ENCODE measurements around the gene DNAAF3.

DNAAF3 gene

GRCh38 chr19:55158848-55159749, 7.3 kb downstream of the DNAAF3 start:
- no peak for TF ChIP-seq RAD21 (IDR thresholded peaks at IDR 0.05; ENCODE audit: low read depth)
- TF ChIP-seq EP300 (IDR thresholded peaks at IDR 0.05; ENCODE audit: borderline replicate concordance) = no peak
- TF ChIP-seq EGR1 (IDR thresholded peaks at IDR 0.05) = no peak

GRCh38 chr19:55158423-55158822, 8.0 kb downstream of the DNAAF3 start:
- no peak for TF ChIP-seq NFIC (IDR thresholded peaks at IDR 0.05)
- no peak for TF ChIP-seq YY1 (IDR thresholded peaks at IDR 0.05; ENCODE audit: low read depth)
- TF ChIP-seq TCF12 (IDR thresholded peaks at IDR 0.05; ENCODE audit: low read depth) = no peak
- TF ChIP-seq REST (IDR thresholded peaks at IDR 0.05; ENCODE audit: low read depth) = peak; percentile 45; the same call in 1 of the 2 replicates
- TF ChIP-seq TAF1 (IDR thresholded peaks at IDR 0.05; ENCODE audit: low read depth) = no peak
- TF ChIP-seq MAX (IDR thresholded peaks at IDR 0.05) = no peak

- TF ChIP-seq CEBPB (IDR thresholded peaks at IDR 0.05) (no peak), REST (IDR thresholded peaks at IDR 0.05; ENCODE audit: low read depth) (no peak), YY1 (IDR thresholded peaks at IDR 0.05; ENCODE audit: low read depth) (no peak), RAD21 (IDR thresholded peaks at IDR 0.05; ENCODE audit: low read depth) (no peak), EP300 (IDR thresholded peaks at IDR 0.05; ENCODE audit: borderline replicate concordance) (no peak)
Measured at GRCh38 chr19:55157064-55157908, 9.1 kb downstream of the DNAAF3 start, which contains the start of gene TNNI3. Gene TNNI3, minus strand, starts transcription at chr19:55157732. Its CDS starts 143 bp downstream, at chr19:55157589.

GRCh38 chr19:55156202-55157063, 10.0 kb downstream of the DNAAF3 start:
- no peak for TF ChIP-seq EP300 (IDR thresholded peaks at IDR 0.05; ENCODE audit: borderline replicate concordance)
- peak; percentile 15; the same call in 1 of the 2 replicates for TF ChIP-seq TAF1 (IDR thresholded peaks at IDR 0.05; ENCODE audit: low read depth)
- TF ChIP-seq MAX (IDR thresholded peaks at IDR 0.05) = peak; percentile 95
- TF ChIP-seq EGR1 (IDR thresholded peaks at IDR 0.05) = 0 out of 2 replicates have a peak, but pooled peaks have one; percentile 46

GRCh38 chr19:55153652-55154264, 12.7 kb downstream of the DNAAF3 start:
- no peak for TF ChIP-seq YY1 (IDR thresholded peaks at IDR 0.05; ENCODE audit: low read depth)
- TF ChIP-seq FOXM1 (IDR thresholded peaks at IDR 0.05; ENCODE audit: borderline replicate concordance, low read depth) = no peak
- no peak for TF ChIP-seq TEAD4 (IDR thresholded peaks at IDR 0.05)
- no peak for TF ChIP-seq EGR1 (IDR thresholded peaks at IDR 0.05)
- TF ChIP-seq TCF12 (IDR thresholded peaks at IDR 0.05; ENCODE audit: low read depth) = no peak
- TF ChIP-seq CEBPB (IDR thresholded peaks at IDR 0.05) = no peak
- TF ChIP-seq REST (IDR thresholded peaks at IDR 0.05; ENCODE audit: low read depth) = no peak
- no peak for TF ChIP-seq NFIC (IDR thresholded peaks at IDR 0.05)
- no peak for TF ChIP-seq CREB1 (IDR thresholded peaks at IDR 0.05; ENCODE audit: low read depth)
- no peak for TF ChIP-seq RAD21 (IDR thresholded peaks at IDR 0.05; ENCODE audit: low read depth)
- no peak for TF ChIP-seq TAF1 (IDR thresholded peaks at IDR 0.05; ENCODE audit: low read depth)
- TF ChIP-seq ZBTB7A (IDR thresholded peaks at IDR 0.05; ENCODE audit: low read depth) = no peak
- no peak for TF ChIP-seq USF1 (IDR thresholded peaks at IDR 0.05)
- no peak for TF ChIP-seq MAX (IDR thresholded peaks at IDR 0.05)
- no peak for TF ChIP-seq EP300 (IDR thresholded peaks at IDR 0.05; ENCODE audit: borderline replicate concordance)
